ENCODE data around the gene LGALS7.

LGALS7 gene

GRCh38 chr19:38725469-38726283, 47.6 kb downstream of the LGALS7 start:
- no peak for FAIRE-seq

DNA sequence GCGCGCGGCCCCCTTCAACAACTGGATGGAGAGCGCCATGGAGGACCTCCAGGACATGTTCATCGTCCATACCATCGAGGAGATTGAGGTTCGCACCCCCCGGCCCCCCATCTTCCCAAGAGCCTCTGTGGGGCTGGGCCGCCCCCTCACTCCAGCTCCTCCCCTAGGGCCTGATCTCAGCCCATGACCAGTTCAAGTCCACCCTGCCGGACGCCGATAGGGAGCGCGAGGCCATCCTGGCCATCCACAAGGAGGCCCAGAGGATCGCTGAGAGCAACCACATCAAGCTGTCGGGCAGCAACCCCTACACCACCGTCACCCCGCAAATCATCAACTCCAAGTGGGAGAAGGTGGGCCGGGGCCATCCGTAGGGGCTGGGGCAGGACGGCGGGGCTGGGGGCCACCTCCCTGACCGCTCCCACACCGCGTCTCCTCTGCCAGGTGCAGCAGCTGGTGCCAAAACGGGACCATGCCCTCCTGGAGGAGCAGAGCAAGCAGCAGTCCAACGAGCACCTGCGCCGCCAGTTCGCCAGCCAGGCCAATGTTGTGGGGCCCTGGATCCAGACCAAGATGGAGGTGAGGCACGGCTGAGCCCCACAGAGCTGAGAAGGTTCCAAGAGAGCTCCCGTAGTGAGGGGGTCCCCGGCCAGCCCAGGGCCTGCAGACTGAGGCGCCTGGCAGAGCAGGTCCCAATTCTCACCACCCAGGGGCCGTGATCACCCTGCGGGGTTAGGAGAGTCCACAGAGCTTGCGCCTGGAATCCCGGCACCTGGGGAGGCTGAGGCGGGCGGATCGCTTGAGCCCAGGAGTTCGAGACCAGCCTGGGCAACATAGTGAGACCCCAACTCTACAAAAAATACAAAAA, 49.1 kb downstream of the LGALS7 start:
- FAIRE-seq = no peak

DNA sequence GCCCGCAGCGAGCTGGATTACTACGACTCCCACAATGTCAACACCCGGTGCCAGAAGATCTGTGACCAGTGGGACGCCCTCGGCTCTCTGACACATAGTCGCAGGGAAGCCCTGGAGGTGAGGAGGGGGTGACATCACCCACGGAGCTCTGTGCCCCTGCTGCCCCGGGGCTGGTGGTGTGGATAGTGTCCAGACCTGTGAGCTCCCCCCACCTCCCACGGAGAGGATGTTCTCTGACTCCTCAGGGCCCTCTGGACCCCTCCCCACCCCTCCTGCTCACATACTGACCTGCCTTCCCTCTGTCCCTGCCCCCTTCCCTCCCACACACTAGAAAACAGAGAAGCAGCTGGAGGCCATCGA, 49.7 kb downstream of the LGALS7 start:
- FAIRE-seq = no peak

DNA sequence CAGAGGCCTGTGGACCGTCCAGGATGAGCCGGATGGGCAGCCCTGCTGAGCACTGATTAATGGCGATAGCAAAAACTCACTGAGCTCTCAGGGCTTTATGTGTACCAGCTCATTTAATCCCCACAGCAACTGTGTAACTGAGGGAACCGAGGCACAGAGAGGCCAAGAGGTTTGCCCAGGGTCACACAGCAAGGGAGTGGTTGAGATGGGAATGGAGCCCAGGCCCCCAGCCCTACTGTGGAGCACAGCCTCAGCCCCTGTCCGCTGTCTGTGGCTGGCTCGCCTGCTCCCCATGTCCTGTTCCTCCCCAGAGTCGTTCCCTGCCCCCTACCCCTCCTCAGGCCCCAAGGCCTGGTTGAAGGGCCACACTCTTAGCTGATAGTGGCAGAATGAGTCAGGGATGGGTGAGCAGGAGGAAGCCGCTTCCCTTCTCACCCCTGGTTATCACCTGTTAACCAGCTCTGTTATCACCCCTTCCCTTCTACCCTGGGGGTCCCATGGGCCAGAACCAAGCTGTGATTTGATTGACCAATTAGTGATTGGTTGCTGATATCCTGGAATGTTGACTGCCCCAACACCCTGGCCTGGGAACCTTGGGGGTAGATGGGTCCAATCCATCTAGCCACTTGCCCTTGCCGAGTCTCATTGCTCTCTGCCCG, 50.2 kb downstream of the LGALS7 start:
- no peak for FAIRE-seq

GRCh38 chr19:38721979-38722773, 51.1 kb downstream of the LGALS7 start:
- no peak for FAIRE-seq

GRCh38 chr19:38721496-38721895, 51.8 kb downstream of the LGALS7 start:
- no peak for FAIRE-seq

Data from endometrium (tissue), 2 donors.